WTC11 (cell line): Measurements from ENCODE around the gene ATP6V1G2. TPM values are rescaled to one million over a fixed set of nuclear protein-coding genes. Genes with fewer than 3 reads are reported as not detected.

Experiments used
- ATAC-seq: fragments of 200-7000 bp; cut with Tn5 transposase; 2 replicates; pipeline ENCODE4 v1.10.0; 2021; ENCODE audit warnings: mild to moderate bottlenecking, moderate library complexity
- CTCF ChIA-PET: fragments of 300-600 bp; sonication (Branson Sonifier 250); formaldehyde crosslinking; loops from one replicate; lab custom pipeline; 2021; ENCODE audit warnings: antibody characterized with exemption; lab: Charles Lee
- POLR2A ChIA-PET: fragments of 350-600 bp; sonication (Branson Sonifier 250); formaldehyde crosslinking; loops from one replicate; lab custom pipeline; 2021; ENCODE audit warnings: antibody characterized with exemption; lab: Charles Lee
- DNase-seq: peaks from one replicate; pipeline ENCODE4 v3.0.0; 2021; ENCODE audit warnings: low spot score
- H3K27ac Mint-ChIP-seq: 2 replicates; pipeline ENCODE4 v1.8.0; 2021; ENCODE audit warnings: mixed read lengths
- H3K27me3 Mint-ChIP-seq: 2 replicates; pipeline ENCODE4 v1.8.0; 2021; ENCODE audit warnings: low read depth, mild to moderate bottlenecking, moderate library complexity, mixed read lengths
- H3K36me3 Mint-ChIP-seq: 2 replicates; pipeline ENCODE4 v1.8.0; 2021; ENCODE audit warnings: mixed read lengths
- H3K4me1 Mint-ChIP-seq: 2 replicates; pipeline ENCODE4 v1.8.0; 2022; ENCODE audit warnings: mixed read lengths
- H3K4me3 Mint-ChIP-seq: 2 replicates; pipeline ENCODE4 v1.8.0; 2021; ENCODE audit warnings: mild to moderate bottlenecking, moderate library complexity, mixed read lengths
- H3K9me3 Mint-ChIP-seq: 2 replicates; pipeline ENCODE4 v1.8.0; 2021; ENCODE audit warnings: mixed read lengths
- ARID4B ChIP-seq: sonication (generic); formaldehyde crosslinking; IDR thresholded peaks from 2 replicates; pipeline ENCODE4 v1.8.0; 2023; ENCODE audit warnings: missing genetic modification reagents, mild to moderate bottlenecking, borderline replicate concordance
- ATF6 ChIP-seq: sonication (generic); formaldehyde crosslinking; IDR thresholded peaks from 2 replicates; pipeline ENCODE4 v1.8.1; 2023; ENCODE audit warnings: mild to moderate bottlenecking, missing genetic modification reagents
- CREM ChIP-seq: sonication (generic); formaldehyde crosslinking; IDR thresholded peaks from 2 replicates; pipeline ENCODE4 v1.8.1; 2022; ENCODE audit warnings: mild to moderate bottlenecking, missing genetic modification reagents, moderate library complexity
- E2F1 ChIP-seq: sonication (generic); formaldehyde crosslinking; IDR thresholded peaks from 2 replicates; pipeline ENCODE4 v1.8.0; 2022; ENCODE audit warnings: mild to moderate bottlenecking, missing genetic modification reagents
- EMX1 ChIP-seq: fragments of 250-450 bp; sonication (Bioruptor Pico); IDR thresholded peaks from 2 replicates; pipeline ENCODE4 v1.8.0; 2021; ENCODE audit warnings: mild to moderate bottlenecking
- FOXK1 ChIP-seq: sonication (generic); formaldehyde crosslinking; IDR thresholded peaks from 2 replicates; pipeline ENCODE4 v1.8.0; 2022; ENCODE audit warnings: mild to moderate bottlenecking, moderate library complexity, missing genetic modification reagents
- GABPB1 ChIP-seq: sonication (generic); formaldehyde crosslinking; IDR thresholded peaks from 2 replicates; pipeline ENCODE4 v1.8.1; 2023; ENCODE audit warnings: mild to moderate bottlenecking, missing genetic modification reagents
- MLX ChIP-seq: sonication (generic); formaldehyde crosslinking; IDR thresholded peaks from 2 replicates; pipeline ENCODE4 v1.8.1; 2023; ENCODE audit warnings: mild to moderate bottlenecking, missing genetic modification reagents, moderate library complexity
- MXD4 ChIP-seq: fragments of 250-450 bp; sonication (Bioruptor Pico); IDR thresholded peaks from 2 replicates; pipeline ENCODE4 v1.8.0; 2021; ENCODE audit warnings: mild to moderate bottlenecking, moderate library complexity, borderline replicate concordance
- MYBL2 ChIP-seq: sonication (generic); formaldehyde crosslinking; IDR thresholded peaks from 2 replicates; pipeline ENCODE4 v1.8.1; 2023; ENCODE audit warnings: mild to moderate bottlenecking, moderate library complexity, missing genetic modification reagents
- PRRX2 ChIP-seq: fragments of 250-450 bp; sonication (Bioruptor Pico); IDR thresholded peaks from 2 replicates; pipeline ENCODE4 v1.8.0; 2021; ENCODE audit warnings: mild to moderate bottlenecking
- RORB ChIP-seq: fragments of 250-450 bp; sonication (Bioruptor Pico); IDR thresholded peaks from 2 replicates; pipeline ENCODE4 v1.9.0; 2021; ENCODE audit warnings: mild to moderate bottlenecking
- SMAD4 ChIP-seq: sonication (generic); formaldehyde crosslinking; IDR thresholded peaks from 2 replicates; pipeline ENCODE4 v1.8.0; 2022; ENCODE audit warnings: mild to moderate bottlenecking, missing genetic modification reagents
- SOX15 ChIP-seq: fragments of 250-450 bp; sonication (Bioruptor Pico); IDR thresholded peaks from 2 replicates; pipeline ENCODE4 v1.9.0; 2021; ENCODE audit warnings: mild to moderate bottlenecking
- SP1 ChIP-seq: sonication (generic); formaldehyde crosslinking; conservative IDR thresholded peaks from 2 replicates; pipeline ENCODE4 v1.8.1; 2022; ENCODE audit warnings: missing genetic modification reagents
- ZBTB21 ChIP-seq: sonication (generic); formaldehyde crosslinking; IDR thresholded peaks from 2 replicates; pipeline ENCODE4 v1.8.1; 2023; ENCODE audit warnings: mild to moderate bottlenecking, missing genetic modification reagents, borderline replicate concordance
- ZNF219 ChIP-seq: sonication (generic); formaldehyde crosslinking; IDR thresholded peaks from 2 replicates; pipeline ENCODE4 v1.8.0; 2023; ENCODE audit warnings: missing genetic modification reagents, mild to moderate bottlenecking, borderline replicate concordance
- ZNF396 ChIP-seq: fragments of 250-450 bp; sonication (Bioruptor Pico); IDR thresholded peaks from 2 replicates; pipeline ENCODE4 v1.8.0; 2021; ENCODE audit warnings: mild to moderate bottlenecking, moderate library complexity, borderline replicate concordance
- ZNF416 ChIP-seq: fragments of 250-450 bp; sonication (Bioruptor Pico); IDR thresholded peaks from 2 replicates; pipeline ENCODE4 v1.9.0; 2021; ENCODE audit warnings: mild to moderate bottlenecking, inconsistent platforms
- ZNF671 ChIP-seq: fragments of 250-450 bp; sonication (Bioruptor Pico); IDR thresholded peaks from 2 replicates; pipeline ENCODE4 v1.8.0; 2021; ENCODE audit warnings: mild to moderate bottlenecking
- total RNA-seq: library from RNA; stranded (reverse); gene quantifications from 3 replicates; pipeline ENCODE4 v1.2.3, GENCODE V29; 2021

Gene ATP6V1G2
- total RNA-seq, 1 experiment from 2014 or later: 4.0 TPM

- no peaks in the 10 kb centered on the region for H3K9me3 Mint-ChIP-seq
- no peak for TF ChIP-seq ZNF396 (CRISPR knock-in tag)
- no peak for TF ChIP-seq ZNF219 (CRISPR knock-in tag)
- TF ChIP-seq MLX (CRISPR knock-in tag): no peak
- peak; percentile 86 for TF ChIP-seq GABPB1 (CRISPR knock-in tag)
- 0 out of 2 replicates have a peak, but pooled peaks have one; percentile 9 for TF ChIP-seq ARID4B
- TF ChIP-seq FOXK1: 0 out of 2 replicates have a peak, but pooled peaks have one; percentile 50
- no peak for TF ChIP-seq ZNF416 (CRISPR knock-in tag)
- peak; percentile 87 for TF ChIP-seq SP1
- TF ChIP-seq CREM (CRISPR knock-in tag): 0 out of 2 replicates have a peak, but pooled peaks have one; percentile 52
- DNase-seq: peak; percentile 94
- POLR2A ChIA-PET: interaction anchor here (0.5 to 2.0 kb wide), 15 partner anchors 18 to 1425 kb away, joined by 3 to 13 read pairs (median 5); partner anchors contain the start of genes GPANK1, MCCD1, MICB and NEU1
- CTCF ChIA-PET: interaction anchor here (0.6 to 7.2 kb wide), 28 partner anchors 9 to 405 kb away, joined by 3 to 319 read pairs (median 4); partner anchors contain the start of genes AIF1, C6orf47, GPANK1 and LST1
- H3K36me3 Mint-ChIP-seq: peaks cover 17% of the 10 kb centered on the region
- H3K27me3 Mint-ChIP-seq: no peaks in the 10 kb centered on the region
- peak within 1 kb of the TSS; percentile 82 for H3K4me3 Mint-ChIP-seq
- peak; percentile 67 for ATAC-seq
- H3K27ac Mint-ChIP-seq: peak within 1 kb of the TSS; percentile 98
- H3K4me1 Mint-ChIP-seq: peaks cover 22% of the 10 kb centered on the region
Measured at GRCh38 chr6:31546958-31547726, 734 bp upstream of the ATP6V1G2 start, which contains the start of gene NFKBIL1. Gene NFKBIL1 (plus strand): TSS chr6:31547608. CDS start chr6:31547695, 87 bp downstream.

- POLR2A ChIA-PET: no interaction called here
- Mint-ChIP-seq H3K4me1 (peaks cover 25% of the 10 kb centered on the region), H3K4me3 (peak overlapping the region; percentile 82), H3K36me3 (peaks cover 24% of the 10 kb centered on the region), H3K9me3 (no peaks in the 10 kb centered on the region), H3K27me3 (no peaks in the 10 kb centered on the region), H3K27ac (no peak overlapping the region)
- ATAC-seq (no peak), DNase-seq (no peak)
- CTCF ChIA-PET: interaction anchor here (1.3 to 7.2 kb wide), 2 partner anchors 50 to 52 kb away, joined by 5 to 319 read pairs; partner anchors contain the start of gene NCR3
- TF ChIP-seq SOX15 (CRISPR knock-in tag) (no peak), PRRX2 (CRISPR knock-in tag) (no peak), ARID4B (no peak), RORB (CRISPR knock-in tag) (no peak), SMAD4 (no peak), MYBL2 (CRISPR knock-in tag) (no peak), EMX1 (no peak), ZBTB21 (CRISPR knock-in tag) (no peak), E2F1 (CRISPR knock-in tag) (no peak), ATF6 (CRISPR knock-in tag) (no peak), MXD4 (CRISPR knock-in tag) (no peak), ZNF671 (CRISPR knock-in tag) (no peak), ZNF219 (CRISPR knock-in tag) (no peak)
Measured at GRCh38 chr6:31545291-31545690, 1.1 kb downstream of the ATP6V1G2 start.
